ENCODE measurements around the gene OAS1.

The OAS1 gene

DNA sequence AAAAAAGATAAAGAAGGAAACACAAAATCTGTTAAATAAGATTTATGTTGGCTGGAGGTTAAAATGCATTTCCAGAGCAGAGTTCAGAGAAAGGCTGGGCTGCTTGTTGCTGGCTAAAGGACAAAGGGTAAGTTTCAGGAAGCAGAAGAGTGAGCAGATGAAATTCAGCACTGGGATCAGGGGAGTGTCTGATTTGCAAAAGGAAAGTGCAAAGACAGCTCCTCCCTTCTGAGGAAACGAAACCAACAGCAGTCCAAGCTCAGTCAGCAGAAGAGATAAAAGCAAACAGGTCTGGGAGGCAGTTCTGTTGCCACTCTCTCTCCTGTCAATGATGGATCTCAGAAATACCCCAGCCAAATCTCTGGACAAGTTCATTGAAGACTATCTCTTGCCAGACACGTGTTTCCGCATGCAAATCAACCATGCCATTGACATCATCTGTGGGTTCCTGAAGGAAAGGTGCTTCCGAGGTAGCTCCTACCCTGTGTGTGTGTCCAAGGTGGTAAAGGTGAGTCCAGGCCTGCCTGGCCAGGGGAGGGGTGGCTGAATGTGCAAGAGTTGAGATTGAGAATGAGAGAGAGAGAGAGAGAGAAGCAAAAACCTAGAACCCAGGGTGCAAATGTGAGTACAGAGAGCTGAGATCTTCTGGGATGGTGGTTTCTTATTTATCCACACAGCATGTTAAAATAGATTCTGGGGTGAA is at the start of gene OAS1:
TSS of gene OAS1 (plus strand) at position 251 of the 703 bp plus-strand sequence. CDS start at position 329, 78 bp downstream.
- Histone ChIP-seq H3K27ac (ENCODE audit: low read depth, low read length, poor library complexity, severe bottlenecking) (peak within 1 kb of the TSS; percentile 89), H2AFZ (ENCODE audit: low read length) (no peak within 1 kb of the TSS; the same call in 1 of the 2 replicates), H3K36me3 (ENCODE audit: insufficient read depth, low read length) (peaks cover 8% of the 10 kb centered on the region; the same call in 1 of the 2 replicates), H3K4me1 (ENCODE audit: insufficient read depth, low read length, severe bottlenecking) (peaks cover 53% of the 10 kb centered on the region), H3K9me3 (ENCODE audit: low read length) (no peaks in the 10 kb centered on the region), H3F3A (ENCODE audit: insufficient read depth, low read length) (no peaks in the 10 kb centered on the region), H3K9ac (ENCODE audit: low read length) (peak within 1 kb of the TSS; percentile 67), H3K4me2 (ENCODE audit: low read length) (peak within 1 kb of the TSS; percentile 93), H4K20me1 (ENCODE audit: insufficient read depth, low read length) (no peaks in the 10 kb centered on the region), H3K4me3 (ENCODE audit: low read depth, low read length, poor library complexity, severe bottlenecking) (peak within 1 kb of the TSS; percentile 68), H3K9me2 (ENCODE audit: low read depth, low read length) (no peaks in the 10 kb centered on the region), H3K27me3 (ENCODE audit: insufficient read depth, low read length) (no peaks in the 10 kb centered on the region), H3K79me2 (ENCODE audit: insufficient read depth, low read length) (no peaks in the 10 kb centered on the region)
- no peak for TF ChIP-seq EZH2 (IDR thresholded peaks at IDR 0.05; ENCODE audit: borderline replicate concordance, low read length)
- TF ChIP-seq, protein P1, sequence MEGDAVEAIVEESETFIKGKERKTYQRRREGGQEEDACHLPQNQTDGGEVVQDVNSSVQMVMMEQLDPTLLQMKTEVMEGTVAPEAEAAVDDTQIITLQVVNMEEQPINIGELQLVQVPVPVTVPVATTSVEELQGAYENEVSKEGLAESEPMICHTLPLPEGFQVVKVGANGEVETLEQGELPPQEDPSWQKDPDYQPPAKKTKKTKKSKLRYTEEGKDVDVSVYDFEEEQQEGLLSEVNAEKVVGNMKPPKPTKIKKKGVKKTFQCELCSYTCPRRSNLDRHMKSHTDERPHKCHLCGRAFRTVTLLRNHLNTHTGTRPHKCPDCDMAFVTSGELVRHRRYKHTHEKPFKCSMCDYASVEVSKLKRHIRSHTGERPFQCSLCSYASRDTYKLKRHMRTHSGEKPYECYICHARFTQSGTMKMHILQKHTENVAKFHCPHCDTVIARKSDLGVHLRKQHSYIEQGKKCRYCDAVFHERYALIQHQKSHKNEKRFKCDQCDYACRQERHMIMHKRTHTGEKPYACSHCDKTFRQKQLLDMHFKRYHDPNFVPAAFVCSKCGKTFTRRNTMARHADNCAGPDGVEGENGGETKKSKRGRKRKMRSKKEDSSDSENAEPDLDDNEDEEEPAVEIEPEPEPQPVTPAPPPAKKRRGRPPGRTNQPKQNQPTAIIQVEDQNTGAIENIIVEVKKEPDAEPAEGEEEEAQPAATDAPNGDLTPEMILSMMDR (IDR thresholded peaks at IDR 0.05; ENCODE audit: low read length), result no peak

DNA sequence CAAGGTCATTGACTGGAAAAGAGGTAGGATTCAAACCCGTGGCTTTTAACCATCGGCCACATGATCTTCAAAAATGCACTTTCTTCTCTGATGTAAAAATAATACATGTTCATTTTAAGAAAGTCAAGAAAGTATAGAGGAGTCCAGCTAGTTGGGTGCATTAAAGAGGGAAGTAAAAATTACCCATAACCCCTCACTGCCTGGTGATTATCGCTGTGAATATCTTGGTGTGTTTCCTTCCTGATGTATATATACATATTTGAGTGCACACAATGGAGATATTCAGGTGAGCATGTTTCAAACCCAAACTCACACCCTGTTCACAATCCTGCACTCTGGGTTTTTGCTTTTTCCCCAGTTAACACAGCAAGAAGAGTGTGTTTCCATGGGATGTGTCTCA is 47.5 kb upstream of the OAS1 start:
- H3K79me2 ChIP-seq (ENCODE audit: insufficient read depth, low read length), result no peaks in the 10 kb centered on the region
- no peak overlapping the region for H3K9ac ChIP-seq (ENCODE audit: low read length)
- H3F3A ChIP-seq (ENCODE audit: insufficient read depth, low read length), result no peaks in the 10 kb centered on the region
- H3K27me3 ChIP-seq (ENCODE audit: insufficient read depth, low read length), result no peaks in the 10 kb centered on the region
- H3K4me1 ChIP-seq (ENCODE audit: insufficient read depth, low read length, severe bottlenecking), result no peaks in the 10 kb centered on the region
- no peaks in the 10 kb centered on the region for H3K9me2 ChIP-seq (ENCODE audit: low read depth, low read length)
- H3K4me2 ChIP-seq (ENCODE audit: low read length), result no peak overlapping the region
- no peaks in the 10 kb centered on the region for H4K20me1 ChIP-seq (ENCODE audit: insufficient read depth, low read length)
- H3K27ac ChIP-seq (ENCODE audit: low read depth, low read length, poor library complexity, severe bottlenecking), result no peak overlapping the region
- no peak overlapping the region for H3K4me3 ChIP-seq (ENCODE audit: low read depth, low read length, poor library complexity, severe bottlenecking)
- no peaks in the 10 kb centered on the region for H3K36me3 ChIP-seq (ENCODE audit: insufficient read depth, low read length)
- no peaks in the 10 kb centered on the region for H3K9me3 ChIP-seq (ENCODE audit: low read length)
- H2AFZ ChIP-seq (ENCODE audit: low read length), result no peak overlapping the region
- no peak for TF ChIP-seq EZH2 (IDR thresholded peaks at IDR 0.05; ENCODE audit: borderline replicate concordance, low read length)
- TF ChIP-seq, protein P1 (IDR thresholded peaks at IDR 0.05; ENCODE audit: low read length), result no peak

DNA sequence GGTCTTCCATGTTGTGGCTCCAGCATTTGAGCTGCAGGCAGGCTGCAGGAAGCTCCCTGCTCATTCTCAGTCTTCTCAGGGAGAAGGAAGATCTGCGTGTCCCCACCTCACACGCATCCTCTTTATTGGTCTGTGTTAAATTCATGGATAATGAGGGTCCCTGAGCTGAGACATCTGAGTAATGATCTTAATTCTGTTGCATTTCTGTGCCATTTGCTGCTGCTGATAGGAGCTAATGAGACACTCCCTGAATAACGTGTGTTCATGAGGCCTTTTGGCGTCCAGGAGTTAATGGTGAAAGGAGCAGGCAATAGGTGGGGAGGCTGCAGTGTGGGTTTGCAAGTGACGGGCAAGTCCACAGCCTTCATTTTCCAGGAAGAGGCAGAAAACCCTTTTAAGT is 46.6 kb upstream of the OAS1 start:
- no peaks in the 10 kb centered on the region for H4K20me1 ChIP-seq (ENCODE audit: insufficient read depth, low read length)
- H3K4me1 ChIP-seq (ENCODE audit: insufficient read depth, low read length, severe bottlenecking), result no peaks in the 10 kb centered on the region
- no peaks in the 10 kb centered on the region for H3F3A ChIP-seq (ENCODE audit: insufficient read depth, low read length)
- H2AFZ ChIP-seq (ENCODE audit: low read length), result no peak overlapping the region
- no peaks in the 10 kb centered on the region for H3K9me3 ChIP-seq (ENCODE audit: low read length)
- no peaks in the 10 kb centered on the region for H3K79me2 ChIP-seq (ENCODE audit: insufficient read depth, low read length)
- H3K27me3 ChIP-seq (ENCODE audit: insufficient read depth, low read length), result no peaks in the 10 kb centered on the region
- H3K36me3 ChIP-seq (ENCODE audit: insufficient read depth, low read length), result no peaks in the 10 kb centered on the region
- TF ChIP-seq EZH2 (IDR thresholded peaks at IDR 0.05; ENCODE audit: borderline replicate concordance, low read length), result no peak
- TF ChIP-seq, protein P1 (IDR thresholded peaks at IDR 0.05; ENCODE audit: low read length), result no peak
- no peak overlapping the region for H3K9ac ChIP-seq (ENCODE audit: low read length)
- no peak overlapping the region for H3K27ac ChIP-seq (ENCODE audit: low read depth, low read length, poor library complexity, severe bottlenecking)
- H3K4me3 ChIP-seq (ENCODE audit: low read depth, low read length, poor library complexity, severe bottlenecking), result no peak overlapping the region
- H3K4me2 ChIP-seq (ENCODE audit: low read length), result no peak overlapping the region
- H3K9me2 ChIP-seq (ENCODE audit: low read depth, low read length), result no peaks in the 10 kb centered on the region

Measured in OCI-LY1 (cell line).